Prostate gland (tissue), 2 donors: Measurements from ENCODE around the gene TUG1. TPM values are rescaled to one million over a fixed set of nuclear protein-coding genes. Genes with fewer than 3 reads are reported as not detected.

Experiments
- DNase-seq: peaks from one replicate; pipeline ENCODE4 v3.0.0-alpha.2; 2019; ENCODE audit warnings: low spot score
- H3K27ac ChIP-seq, 2 donors: fragments of 200-600 bp; sonication (generic); 2 replicates each; pipeline ENCODE4 v1.5.1; 2017 to 2019
- H3K27me3 ChIP-seq: fragments of 200-600 bp; sonication (generic); replicated peaks from 2 replicates; pipeline ENCODE4 v1.5.1; 2019; ENCODE audit not compliant: insufficient read depth
- H3K36me3 ChIP-seq, 2 donors: fragments of 200-600 bp; sonication (generic); 1 replicate in 1 of 2; 2 replicates in 1 of 2; pipeline versions ENCODE4 v1.5.1 to v1.8.1; 2017 to 2019
- H3K4me1 ChIP-seq: fragments of 200-600 bp; sonication (generic); replicated peaks from 2 replicates; pipeline ENCODE4 v1.5.1; 2019
- H3K4me3 ChIP-seq, 2 donors: fragments of 200-600 bp; sonication (generic); 2 replicates each; pipeline ENCODE4 v1.5.1; 2017 to 2019
- H3K9me3 ChIP-seq: fragments of 200-600 bp; sonication (generic); 2 replicates; pipeline ENCODE4 v1.5.1; 2017
- CTCF ChIP-seq, 4 experiments: fragments of 200-600 bp in 2 of 4; fragments of 450-650 bp in 2 of 4; sonication (generic) in 2 of 4; IDR thresholded peaks; 1 replicate in 3 of 4; 2 replicates in 1 of 4; pipeline ENCODE4 v1.5.1; 2016 to 2019; ENCODE audit warnings: antibody characterized with exemption in 4 of 4, mild to moderate bottlenecking in 2 of 4, moderate library complexity in 2 of 4
- POLR2A ChIP-seq: fragments of 450-650 bp; IDR thresholded peaks from one replicate; pipeline ENCODE4 v1.6.1; 2016; ENCODE audit warnings: antibody characterized with exemption, mild to moderate bottlenecking
- POLR2AphosphoS5 ChIP-seq: sonication (generic); formaldehyde crosslinking; IDR thresholded peaks from one replicate; pipeline ENCODE4 v1.6.1; 2017; ENCODE audit warnings: antibody characterized with exemption
- WGBS: methylation state at CpG from one replicate; pipeline ENCODE4 v1.1.5; 2018; 5-methylcytosine and 5-hydroxymethylcytosine counted together
- intact Hi-C: fragments of 100-400 bp; cut with DNase I; formaldehyde crosslinking; loops from one replicate; pipeline ENCODE4 v1.14.2; 2022
- total RNA-seq, 2 donors: library from RNA; depleted of rRNA; stranded (reverse); fragments of >200 nt; gene quantifications; one replicate each; pipeline ENCODE4 v1.1.0, GENCODE V29; 2016

The TUG1 gene
- total RNA-seq = 100 to 1,000 TPM in 1 of 2 donors, 10 to 100 TPM in 1; 58.7 to 113 TPM

- Histone ChIP-seq H3K36me3 (peaks cover 0 to 11% of the 10 kb centered on the region in 2 donors), H3K27me3 (no peaks in the 10 kb centered on the region), H3K27ac (peak within 1 kb of the TSS; percentile 97), H3K9me3 (no peaks in the 10 kb centered on the region), H3K4me1 (no peaks in the 10 kb centered on the region), H3K4me3 (peak within 1 kb of the TSS; percentile 91)
- peak; percentile 99 for DNase-seq
- intact Hi-C loops = loop anchor here (2.0 to 5.0 kb wide), 3 partner anchors 68 to 112 kb away; partner anchors contain the start of gene SMTN
- WGBS = under 1% methylated on average over 31 of the region's 67 CpGs
- peak; percentile 99 for TF ChIP-seq POLR2AphosphoS5
- peak; percentile 95 for TF ChIP-seq POLR2A
- peak in 1 of 4 experiments; percentile 23 for TF ChIP-seq CTCF (IDR thresholded peaks at IDR 0.05)
Measured at GRCh38 chr22:30968924-30969531, at the start of gene TUG1. Gene TUG1, plus strand, starts transcription at chr22:30969265.

GRCh38 chr22:30919973-30920372 lies 49.1 kb upstream of the TUG1 start:
- 83% methylated on average over 7 of the region's 7 CpGs for WGBS
- Histone ChIP-seq H3K36me3 (no peaks in the 10 kb centered on the region), H3K4me3 (no peak overlapping the region), H3K9me3 (no peaks in the 10 kb centered on the region), H3K27ac (no peak overlapping the region), H3K27me3 (no peaks in the 10 kb centered on the region), H3K4me1 (no peaks in the 10 kb centered on the region)
- DNase-seq = no peak
- no peak for TF ChIP-seq POLR2AphosphoS5
- no peak for TF ChIP-seq POLR2A
- no peak for TF ChIP-seq CTCF (IDR thresholded peaks at IDR 0.05)
- intact Hi-C loops = loop anchor here (5.0 kb wide), 2 partner anchors 158 to 293 kb away; no protein-coding TSS in a partner anchor

GRCh38 chr22:30920407-30920806 lies 48.7 kb upstream of the TUG1 start:
- 2% methylated on average over 9 of the region's 9 CpGs for WGBS
- Histone ChIP-seq H3K9me3 (no peaks in the 10 kb centered on the region), H3K4me3 (no peak overlapping the region), H3K27ac (no peak overlapping the region), H3K27me3 (no peaks in the 10 kb centered on the region), H3K36me3 (no peaks in the 10 kb centered on the region), H3K4me1 (no peaks in the 10 kb centered on the region)
- peak; percentile 65 for DNase-seq
- TF ChIP-seq POLR2AphosphoS5 (no peak), POLR2A (no peak), CTCF (IDR thresholded peaks at IDR 0.05) (peak; percentile 39 to 83 (median 83))
- intact Hi-C loops = loop anchor here (5.0 kb wide), 1 partner anchor 158 kb away; no protein-coding TSS in a partner anchor

- intact Hi-C loops = loop anchor here (5.0 kb wide), 1 partner anchor 159 kb away; no protein-coding TSS in a partner anchor
- no peaks in the 10 kb centered on the region for H3K27me3 ChIP-seq
- H3K27ac ChIP-seq = no peak overlapping the region
- H3K4me3 ChIP-seq = peak overlapping the region in 1 of 2 donors; percentile 21
- 52% methylated on average over 6 of the region's 6 CpGs for WGBS
- H3K36me3 ChIP-seq = no peaks in the 10 kb centered on the region
- TF ChIP-seq POLR2A (no peak), POLR2AphosphoS5 (no peak), CTCF (IDR thresholded peaks at IDR 0.05) (no peak)
- no peaks in the 10 kb centered on the region for H3K9me3 ChIP-seq
- no peaks in the 10 kb centered on the region for H3K4me1 ChIP-seq
- no peak for DNase-seq
Measured at GRCh38 chr22:30921108-30921507, 48.0 kb upstream of the TUG1 start.
